Activated naive CD4-positive, alpha-beta T cell treated with anti-CD3 and anti-CD28 coated beads for 36 hours (primary cell): ENCODE results near the gene YES1. TPM values are rescaled to one million over a fixed set of nuclear protein-coding genes. Genes with fewer than 3 reads are reported as not detected.

Experiments
- CTCF ChIA-PET: fragments of 350-600 bp; sonication (Branson Sonifier 250); formaldehyde crosslinking; loops from one replicate; lab custom pipeline; 2021; ENCODE audit warnings: antibody characterized with exemption; lab: Charles Lee
- DNase-seq: peaks from one replicate; pipeline ENCODE4 v3.0.0-alpha.2; 2020
- H3K27ac Mint-ChIP-seq: one replicate; pipeline ENCODE4 v1.8.0; 2021; ENCODE audit warnings: mild to moderate bottlenecking, mixed read lengths
- H3K27me3 Mint-ChIP-seq: one replicate; pipeline ENCODE4 v1.8.0; 2021; ENCODE audit warnings: low read depth, mixed read lengths
- H3K36me3 Mint-ChIP-seq: one replicate; pipeline ENCODE4 v1.8.0; 2021; ENCODE audit warnings: low read depth, mixed read lengths
- H3K4me1 Mint-ChIP-seq: one replicate; pipeline ENCODE4 v1.8.0; 2021; ENCODE audit warnings: low read depth, mixed read lengths
- H3K4me3 Mint-ChIP-seq: one replicate; pipeline ENCODE4 v1.8.0; 2021; ENCODE audit warnings: mild to moderate bottlenecking, moderate library complexity, mixed read lengths
- H3K9me3 Mint-ChIP-seq: one replicate; pipeline ENCODE4 v1.8.0; 2021; ENCODE audit warnings: mixed read lengths
- intact Hi-C: fragments of 100-400 bp; cut with micrococcal nuclease; formaldehyde crosslinking; loops from one replicate; pipeline ENCODE4 v1.15.1; 2023
- total RNA-seq, 2 experiments: library from RNA; stranded (reverse); gene quantifications; one replicate each; pipeline ENCODE4 v1.2.3, GENCODE V29; 2021

The YES1 gene
- total RNA-seq, 2 experiments from 2014 or later = 6.7 to 8.3 TPM

DNA sequence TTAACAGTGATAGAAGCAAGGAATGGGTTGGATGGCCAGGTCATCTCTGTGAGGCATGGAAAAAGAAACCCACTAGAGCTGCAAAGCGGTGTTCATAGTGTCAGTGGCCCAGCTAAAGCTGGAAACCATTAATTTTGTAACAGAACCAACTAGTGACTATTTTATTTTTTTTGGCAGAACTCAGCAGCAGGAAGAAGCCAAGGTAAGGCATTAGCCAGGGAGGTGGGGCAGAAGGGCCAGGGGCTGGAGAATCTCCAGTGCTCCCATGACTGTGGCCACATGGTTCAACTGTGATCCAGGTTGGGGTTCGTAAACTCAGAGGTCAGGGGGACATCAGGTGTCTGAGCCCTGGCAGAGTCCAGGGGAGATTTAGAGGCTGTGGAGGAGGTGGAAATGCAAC is 25.9 kb upstream of the YES1 start:
- Mint-ChIP-seq H3K27me3 (no peaks in the 10 kb centered on the region), H3K9me3 (no peaks in the 10 kb centered on the region), H3K36me3 (no peaks in the 10 kb centered on the region), H3K4me1 (peaks cover 8% of the 10 kb centered on the region), H3K4me3 (no peak overlapping the region), H3K27ac (no peak overlapping the region)
- DNase-seq = no peak
- intact Hi-C loops = no loop called here
- CTCF ChIA-PET = interaction anchor here (0.6 to 5.1 kb wide), 5 partner anchors 27 to 241 kb away, joined by 3 to 112 read pairs (median 3); no protein-coding TSS in a partner anchor

- CTCF ChIA-PET = interaction anchor here (0.6 to 5.2 kb wide), 6 partner anchors 20 to 1979 kb away, joined by 3 to 142 read pairs (median 4); no protein-coding TSS in a partner anchor
- Mint-ChIP-seq H3K27ac (no peak overlapping the region), H3K9me3 (no peaks in the 10 kb centered on the region), H3K4me1 (peaks cover 18% of the 10 kb centered on the region), H3K4me3 (no peak overlapping the region), H3K36me3 (no peaks in the 10 kb centered on the region), H3K27me3 (no peaks in the 10 kb centered on the region)
- intact Hi-C loops = loop anchor here (5.0 kb wide), 1 partner anchor 547 kb away; no protein-coding TSS in a partner anchor
- no peak for DNase-seq
Observed at GRCh38 chr18:834082-834720, 22.2 kb upstream of the YES1 start.

GRCh38 chr18:833197-833596 is 21.2 kb upstream of the YES1 start:
- intact Hi-C loops = loop anchor here (5.0 kb wide), 1 partner anchor 546 kb away; no protein-coding TSS in a partner anchor
- no peak for DNase-seq
- Mint-ChIP-seq H3K27ac (no peak overlapping the region), H3K4me3 (no peak overlapping the region), H3K9me3 (no peaks in the 10 kb centered on the region), H3K4me1 (peaks cover 15% of the 10 kb centered on the region), H3K36me3 (no peaks in the 10 kb centered on the region), H3K27me3 (no peaks in the 10 kb centered on the region)
- CTCF ChIA-PET = interaction anchor here (0.6 to 5.2 kb wide), 10 partner anchors 8 to 212 kb away, joined by 3 to 142 read pairs (median 4); no protein-coding TSS in a partner anchor

- H3K27me3 Mint-ChIP-seq = no peaks in the 10 kb centered on the region
- peaks cover 15% of the 10 kb centered on the region for H3K4me1 Mint-ChIP-seq
- H3K9me3 Mint-ChIP-seq = no peaks in the 10 kb centered on the region
- H3K36me3 Mint-ChIP-seq = no peaks in the 10 kb centered on the region
- intact Hi-C loops = loop anchor here (5.0 kb wide), 1 partner anchor 545 kb away; no protein-coding TSS in a partner anchor
- CTCF ChIA-PET = interaction anchor here (0.5 to 5.2 kb wide), 19 partner anchors 9 to 426 kb away, joined by 3 to 142 read pairs (median 19); partner anchors contain the start of gene ENOSF1
- H3K4me3 Mint-ChIP-seq = no peak overlapping the region
- no peak overlapping the region for H3K27ac Mint-ChIP-seq
- DNase-seq = peak; percentile 42
Observed at GRCh38 chr18:832085-832681, 20.1 kb upstream of the YES1 start.

- no peaks in the 10 kb centered on the region for H3K36me3 Mint-ChIP-seq
- peak overlapping the region; percentile 72 for H3K27ac Mint-ChIP-seq
- CTCF ChIA-PET = interaction anchor here (0.5 to 5.2 kb wide), 36 partner anchors 10 to 235 kb away, joined by 3 to 142 read pairs (median 5); partner anchors contain the start of genes ENOSF1 and TYMS
- intact Hi-C loops = loop anchor here (1.0 to 5.0 kb wide), 6 partner anchors 17 to 720 kb away; partner anchors contain the start of gene ENOSF1
- peaks cover 21% of the 10 kb centered on the region for H3K4me1 Mint-ChIP-seq
- H3K27me3 Mint-ChIP-seq = no peaks in the 10 kb centered on the region
- no peaks in the 10 kb centered on the region for H3K9me3 Mint-ChIP-seq
- peak; percentile 42 for DNase-seq
- H3K4me3 Mint-ChIP-seq = peak overlapping the region; percentile 16
Observed at GRCh38 chr18:830315-830901, 18.4 kb upstream of the YES1 start.

GRCh38 chr18:829432-829831 is 17.4 kb upstream of the YES1 start:
- Mint-ChIP-seq H3K4me1 (peaks cover 21% of the 10 kb centered on the region), H3K27ac (no peak overlapping the region), H3K27me3 (no peaks in the 10 kb centered on the region), H3K4me3 (no peak overlapping the region), H3K36me3 (no peaks in the 10 kb centered on the region), H3K9me3 (no peaks in the 10 kb centered on the region)
- no peak for DNase-seq
- intact Hi-C loops = no loop called here
- CTCF ChIA-PET = interaction anchor here (1.1 to 5.2 kb wide), 12 partner anchors 11 to 204 kb away, joined by 3 to 142 read pairs (median 26); partner anchors contain the start of genes ENOSF1 and TYMS

DNA sequence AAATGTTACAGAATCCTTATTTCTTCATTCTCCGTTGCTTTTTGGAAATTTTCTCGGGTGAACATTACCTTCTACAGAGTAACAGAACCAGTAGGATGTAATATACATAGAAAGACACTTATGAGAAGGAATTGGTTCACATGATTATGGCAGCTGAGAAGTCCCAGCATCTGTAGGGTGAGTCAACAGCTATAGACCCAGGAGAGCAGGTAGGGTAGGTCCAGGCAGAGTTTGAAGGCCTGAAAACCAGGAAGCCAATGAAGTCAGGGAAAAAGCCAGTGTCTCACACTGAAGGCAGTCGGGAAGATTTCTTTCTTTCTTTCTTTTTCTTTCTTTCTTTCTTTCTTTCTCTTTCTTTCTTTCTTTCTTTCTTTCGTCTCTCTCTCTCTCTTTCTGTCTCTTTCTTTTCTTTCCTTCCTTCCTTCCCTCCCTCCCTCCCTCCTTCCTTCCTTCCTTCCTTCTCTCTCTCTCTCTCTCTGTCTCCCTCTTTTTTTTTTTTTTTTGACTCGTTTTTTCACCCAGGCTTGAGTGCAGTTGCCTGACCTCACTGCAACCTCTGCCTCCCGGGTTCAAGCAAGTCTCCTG is 15.1 kb upstream of the YES1 start:
- H3K36me3 Mint-ChIP-seq = no peaks in the 10 kb centered on the region
- CTCF ChIA-PET = interaction anchor here (0.6 to 1.0 kb wide), 2 partner anchors 12 to 76 kb away, joined by 3 read pairs; no protein-coding TSS in a partner anchor
- intact Hi-C loops = no loop called here
- H3K27me3 Mint-ChIP-seq = no peaks in the 10 kb centered on the region
- peaks cover 21% of the 10 kb centered on the region for H3K4me1 Mint-ChIP-seq
- no peak overlapping the region for H3K27ac Mint-ChIP-seq
- no peaks in the 10 kb centered on the region for H3K9me3 Mint-ChIP-seq
- DNase-seq = no peak
- H3K4me3 Mint-ChIP-seq = no peak overlapping the region

- H3K36me3 Mint-ChIP-seq = no peaks in the 10 kb centered on the region
- no peaks in the 10 kb centered on the region for H3K27me3 Mint-ChIP-seq
- intact Hi-C loops = no loop called here
- CTCF ChIA-PET = interaction anchor here (1.0 to 1.2 kb wide), 3 partner anchors 11 to 113 kb away, joined by 3 read pairs; partner anchors contain the start of gene ENOSF1
- no peak for DNase-seq
- no peak overlapping the region for H3K27ac Mint-ChIP-seq
- peaks cover 18% of the 10 kb centered on the region for H3K4me1 Mint-ChIP-seq
- H3K4me3 Mint-ChIP-seq = no peak overlapping the region
- H3K9me3 Mint-ChIP-seq = no peaks in the 10 kb centered on the region
Observed at GRCh38 chr18:825891-826585, 14.0 kb upstream of the YES1 start.

GRCh38 chr18:824179-824578 is 12.1 kb upstream of the YES1 start:
- intact Hi-C loops = no loop called here
- no peak for DNase-seq
- Mint-ChIP-seq H3K36me3 (no peaks in the 10 kb centered on the region), H3K27ac (no peak overlapping the region), H3K4me3 (no peak overlapping the region), H3K9me3 (no peaks in the 10 kb centered on the region), H3K27me3 (no peaks in the 10 kb centered on the region), H3K4me1 (peaks cover 11% of the 10 kb centered on the region)
- CTCF ChIA-PET = interaction anchor here (0.7 to 2.1 kb wide), 6 partner anchors 10 to 200 kb away, joined by 3 to 8 read pairs (median 3); no protein-coding TSS in a partner anchor

- Mint-ChIP-seq H3K4me3 (no peak overlapping the region), H3K4me1 (peaks cover 11% of the 10 kb centered on the region), H3K36me3 (no peaks in the 10 kb centered on the region), H3K27me3 (no peaks in the 10 kb centered on the region), H3K9me3 (no peaks in the 10 kb centered on the region), H3K27ac (no peak overlapping the region)
- CTCF ChIA-PET = interaction anchor here (1.0 to 3.7 kb wide), 3 partner anchors 11 to 108 kb away, joined by 3 to 30 read pairs (median 4); no protein-coding TSS in a partner anchor
- intact Hi-C loops = no loop called here
- DNase-seq = no peak
Observed at GRCh38 chr18:820591-821165, 8.6 kb upstream of the YES1 start.

DNA sequence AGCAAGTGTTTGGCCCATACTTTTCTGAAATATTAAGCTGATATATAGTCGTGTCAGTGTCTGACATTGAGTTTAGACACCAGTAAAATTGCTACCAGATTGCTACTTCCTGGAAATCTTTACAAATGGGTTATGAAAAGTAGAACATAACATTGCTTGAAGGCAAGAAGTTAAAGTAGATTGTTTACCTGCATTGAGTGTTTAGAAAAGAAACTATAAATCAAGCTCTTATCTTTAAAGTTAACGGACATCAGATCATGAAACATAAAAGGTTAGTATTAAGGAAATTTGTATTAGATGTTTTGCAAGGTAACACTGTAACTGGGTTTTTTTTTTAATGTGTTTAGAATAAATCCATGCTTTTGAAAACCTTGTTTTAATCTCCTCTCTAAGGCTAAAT is 4.8 kb upstream of the YES1 start:
- Mint-ChIP-seq H3K36me3 (peaks cover 2% of the 10 kb centered on the region), H3K27ac (no peak overlapping the region), H3K4me1 (peaks cover 28% of the 10 kb centered on the region), H3K27me3 (no peaks in the 10 kb centered on the region), H3K4me3 (no peak overlapping the region), H3K9me3 (no peaks in the 10 kb centered on the region)
- no peak for DNase-seq
- CTCF ChIA-PET = interaction anchor here (0.6 to 2.0 kb wide), 3 partner anchors 14 to 1287 kb away, joined by 3 to 6 read pairs (median 3); no protein-coding TSS in a partner anchor
- intact Hi-C loops = loop anchor here (10.0 kb wide), 1 partner anchor 1758 kb away; the partner anchor contains the start of genes METTL4 and NDC80
